H9 (cell line): ENCODE data around the gene NRXN3. TPM values are rescaled to one million over a fixed set of nuclear protein-coding genes. Genes with fewer than 3 reads are reported as not detected.

Experiments used
- DNase-seq: peaks from one replicate; pipeline ENCODE4 v3.0.0-alpha.2; 2017
- H2AFZ ChIP-seq: one replicate; pipeline ENCODE4 v1.6.1; 2013; ENCODE audit warnings: mild to moderate bottlenecking, low read length, control low read depth, moderate library complexity
- H2AK5ac ChIP-seq: 2 replicates; pipeline ENCODE4 v1.6.1; 2013; ENCODE audit warnings: low read length, control low read depth, mixed read lengths; ENCODE audit not compliant: insufficient read length
- H2BK120ac ChIP-seq: one replicate; pipeline ENCODE4 v1.6.1; 2013; ENCODE audit warnings: low read depth, mild to moderate bottlenecking, low read length, control low read depth, inconsistent platforms; ENCODE audit not compliant: poor library complexity, severe bottlenecking
- H2BK12ac ChIP-seq: 2 replicates; pipeline ENCODE4 v1.6.1; 2013; ENCODE audit warnings: low read length, control low read depth, mixed read lengths, low read depth; ENCODE audit not compliant: insufficient read length
- H2BK15ac ChIP-seq: 2 replicates; pipeline ENCODE4 v1.6.1; 2013; ENCODE audit warnings: low read depth, low read length, control low read depth
- H2BK20ac ChIP-seq: one replicate; pipeline ENCODE4 v1.6.1; 2013; ENCODE audit warnings: low read depth, mild to moderate bottlenecking, low read length, control low read depth, inconsistent platforms; ENCODE audit not compliant: poor library complexity, severe bottlenecking
- H2BK5ac ChIP-seq: 2 replicates; pipeline ENCODE4 v1.6.1; 2013; ENCODE audit warnings: low read length, control low read depth, mixed read lengths; ENCODE audit not compliant: insufficient read length
- H3K14ac ChIP-seq: 2 replicates; pipeline ENCODE4 v1.6.1; 2013; ENCODE audit warnings: low read length, control low read depth; ENCODE audit not compliant: insufficient read depth
- H3K18ac ChIP-seq: 2 replicates; pipeline ENCODE4 v1.6.1; 2013; ENCODE audit warnings: low read depth, mild to moderate bottlenecking, mixed read lengths, low read length, control low read depth; ENCODE audit not compliant: insufficient read length
- H3K23ac ChIP-seq: 2 replicates; pipeline ENCODE4 v1.6.1; 2013; ENCODE audit warnings: low read length, control low read depth, mixed read lengths, low read depth; ENCODE audit not compliant: insufficient read length
- H3K23me2 ChIP-seq: 2 replicates; pipeline ENCODE4 v1.6.1; 2013; ENCODE audit warnings: low read depth, mild to moderate bottlenecking, mixed read lengths, low read length, control low read depth; ENCODE audit not compliant: insufficient read length, poor library complexity, severe bottlenecking
- H3K27ac ChIP-seq: 2 replicates; pipeline ENCODE4 v1.5.1; 2013; ENCODE audit warnings: low read length, control low read depth, mixed read lengths, low read depth; ENCODE audit not compliant: insufficient read length
- H3K27me3 ChIP-seq: 2 replicates; pipeline ENCODE4 v1.6.1; 2013; ENCODE audit warnings: low read length, control low read depth, inconsistent platforms; ENCODE audit not compliant: insufficient read depth
- H3K4ac ChIP-seq: 2 replicates; pipeline ENCODE4 v1.6.1; 2013; ENCODE audit warnings: low read depth, mild to moderate bottlenecking, control low read depth, inconsistent platforms, low read length, moderate library complexity
- H3K4me1 ChIP-seq: 2 replicates; pipeline ENCODE4 v1.6.1; 2013; ENCODE audit warnings: low read length, control low read depth, inconsistent platforms; ENCODE audit not compliant: insufficient read depth
- H3K4me2 ChIP-seq: 2 replicates; pipeline ENCODE4 v1.6.1; 2013; ENCODE audit warnings: low read length, control low read depth, mixed read lengths; ENCODE audit not compliant: insufficient read length, insufficient read depth
- H3K56ac ChIP-seq: 2 replicates; pipeline ENCODE4 v1.6.1; 2013; ENCODE audit warnings: low read depth, mild to moderate bottlenecking, mixed read lengths, low read length, control low read depth; ENCODE audit not compliant: insufficient read length
- H3K79me1 ChIP-seq: 2 replicates; pipeline ENCODE4 v1.6.1; 2013; ENCODE audit warnings: low read depth, mild to moderate bottlenecking, moderate library complexity, low read length, control low read depth, inconsistent platforms; ENCODE audit not compliant: insufficient read depth, poor library complexity, severe bottlenecking
- H3K79me2 ChIP-seq: 2 replicates; pipeline ENCODE4 v1.6.1; 2013; ENCODE audit warnings: low read length, control low read depth, inconsistent platforms; ENCODE audit not compliant: insufficient read depth
- H3K9ac ChIP-seq: 2 replicates; pipeline ENCODE4 v1.6.1; 2013; ENCODE audit warnings: low read length, control low read depth, mixed read lengths; ENCODE audit not compliant: insufficient read length; ENCODE audit errors: extremely low read depth
- H3K9me3 ChIP-seq: one replicate; pipeline ENCODE4 v1.6.1; 2013; ENCODE audit warnings: low read depth, low read length, inconsistent platforms; ENCODE audit not compliant: control insufficient read depth
- H3T11ph ChIP-seq: one replicate; pipeline ENCODE4 v1.6.1; 2013; ENCODE audit warnings: mild to moderate bottlenecking, low read length, control low read depth, inconsistent platforms
- H4K20me1 ChIP-seq: one replicate; pipeline ENCODE4 v1.6.1; 2013; ENCODE audit not compliant: control insufficient read depth, insufficient read length, insufficient read depth
- H4K5ac ChIP-seq: 2 replicates; pipeline ENCODE4 v1.6.1; 2013; ENCODE audit warnings: low read depth, mild to moderate bottlenecking, mixed read lengths, low read length, control low read depth; ENCODE audit not compliant: insufficient read length
- H4K8ac ChIP-seq: replicated peaks from 2 replicates; pipeline ENCODE4 v1.6.1; 2013; ENCODE audit warnings: low read length, control low read depth, mixed read lengths, low read depth; ENCODE audit not compliant: insufficient read length
- H4K91ac ChIP-seq: 2 replicates; pipeline ENCODE4 v1.6.1; 2013; ENCODE audit warnings: low read depth, mild to moderate bottlenecking, moderate library complexity, mixed read lengths, low read length, control low read depth; ENCODE audit not compliant: insufficient read length
- H3K27ac Mint-ChIP-seq, 3 experiments: 2 replicates in 2 of 3; 3 replicates in 1 of 3; pipeline ENCODE4 v1.8.0; 2020 to 2021; ENCODE audit warnings: mixed read lengths in 3 of 3, mild to moderate bottlenecking in 1 of 3, moderate library complexity in 1 of 3
- H3K27me3 Mint-ChIP-seq: 2 replicates; pipeline ENCODE4 v1.8.0; 2021; ENCODE audit warnings: low read depth, mild to moderate bottlenecking, moderate library complexity, mixed read lengths
- H3K36me3 Mint-ChIP-seq, 3 experiments: 2 replicates in 2 of 3; 3 replicates in 1 of 3; pipeline ENCODE4 v1.8.0; 2020 to 2021; ENCODE audit warnings: low read depth in 3 of 3, mixed read lengths in 3 of 3; ENCODE audit not compliant: insufficient read depth in 1 of 3
- H3K4me1 Mint-ChIP-seq, 2 experiments: 2 replicates each; pipeline ENCODE4 v1.8.0; 2020; ENCODE audit warnings: mixed read lengths in 2 of 2
- H3K4me3 Mint-ChIP-seq, 2 experiments: 2 replicates in 1 of 2; 3 replicates in 1 of 2; pipeline ENCODE4 v1.8.0; 2020 to 2021; ENCODE audit warnings: mild to moderate bottlenecking in 2 of 2, mixed read lengths in 2 of 2, moderate library complexity in 1 of 2
- H3K9me3 Mint-ChIP-seq, 2 experiments: 2 replicates in 1 of 2; 3 replicates in 1 of 2; pipeline ENCODE4 v1.8.0; 2020; ENCODE audit warnings: mild to moderate bottlenecking in 2 of 2, mixed read lengths in 2 of 2, moderate library complexity in 1 of 2
- WGBS: extraction: QIAGEN DNeasy Blood & Tissue Kit; methylation state at CpG from one replicate; pipeline ENCODE4 v1.1.7; 2013; ENCODE audit warnings: missing lambda C conversion rate, low lambda C conversion rate, mixed read lengths; ENCODE audit not compliant: insufficient read length; ENCODE audit errors: extremely low coverage; 5-methylcytosine and 5-hydroxymethylcytosine counted together
- total RNA-seq: library from RNA; stranded (reverse); gene quantifications from 2 replicates; pipeline ENCODE4 v1.2.1, GENCODE V29; 2021
- TF ChIP-seq, protein P1 (sequence below): fragments of 200-600 bp; sonication (generic); conservative IDR thresholded peaks from 3 replicates; pipeline ENCODE4 v1.8.0; 2021; ENCODE audit warnings: antibody characterized with exemption, mild to moderate bottlenecking

The NRXN3 gene
- total RNA-seq, 1 experiment from 2014 or later: 1.8 TPM

DNA sequence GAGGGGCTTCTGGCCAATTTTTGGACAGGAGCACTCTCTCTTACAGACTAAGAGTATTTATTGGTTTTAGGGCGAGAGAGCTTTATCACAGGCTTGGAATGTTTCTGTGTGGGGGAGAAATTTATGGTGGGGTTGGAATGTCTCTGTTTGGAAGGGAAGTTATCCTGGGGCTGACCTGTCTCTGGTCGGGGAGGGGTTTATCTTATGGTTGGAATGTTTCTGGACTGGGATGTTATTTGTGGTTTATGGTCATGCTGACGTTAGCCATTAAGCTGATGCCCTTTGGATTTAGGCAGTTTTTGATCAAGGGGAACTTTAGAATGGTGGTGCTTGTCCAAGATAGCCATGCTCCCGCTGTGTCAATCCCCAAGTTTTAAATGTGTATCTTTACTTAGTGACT is 1426.4 kb downstream of the NRXN3 start:
- Histone ChIP-seq H2BK120ac (no peak overlapping the region), H3K27ac (no peak overlapping the region), H4K91ac (no peak overlapping the region), H3K18ac (no peak overlapping the region), H2BK12ac (no peak overlapping the region), H2AFZ (no peak overlapping the region), H3K56ac (no peak overlapping the region), H2BK5ac (no peak overlapping the region), H3K27me3 (no peaks in the 10 kb centered on the region), H3K9ac (no peak overlapping the region), H4K20me1 (no peaks in the 10 kb centered on the region), H3K23me2 (no peaks in the 10 kb centered on the region), H3K4me2 (no peak overlapping the region), H4K5ac (no peak overlapping the region), H3K14ac (no peak overlapping the region), H3K4me1 (no peaks in the 10 kb centered on the region), H2BK15ac (no peak overlapping the region), H3K9me3 (no peaks in the 10 kb centered on the region), H4K8ac (no peak overlapping the region), H3T11ph (no peak overlapping the region), H3K79me2 (no peaks in the 10 kb centered on the region), H3K23ac (no peak overlapping the region), H3K4ac (no peak overlapping the region), H2AK5ac (no peak overlapping the region), H3K79me1 (no peaks in the 10 kb centered on the region), H2BK20ac (no peak overlapping the region)
- WGBS: no CpG with 5 or more reads among the region's 4 CpGs
- Mint-ChIP-seq H3K27ac (peak overlapping the region in 1 of 3 experiments; percentile 92; a peak in 2 of 7 replicates), H3K36me3 (peaks cover 6 to 11% (median 10%) of the 10 kb centered on the region in 3 experiments; a peak in 6 of 7 replicates), H3K9me3 (peaks cover 4 to 12% of the 10 kb centered on the region in 2 experiments; a peak in 4 of 5 replicates), H3K27me3 (no peaks in the 10 kb centered on the region), H3K4me3 (no peak overlapping the region), H3K4me1 (peaks cover 4 to 5% of the 10 kb centered on the region in 2 experiments; a peak in 3 of 4 replicates)
- DNase-seq: no peak
- TF ChIP-seq, protein P1, sequence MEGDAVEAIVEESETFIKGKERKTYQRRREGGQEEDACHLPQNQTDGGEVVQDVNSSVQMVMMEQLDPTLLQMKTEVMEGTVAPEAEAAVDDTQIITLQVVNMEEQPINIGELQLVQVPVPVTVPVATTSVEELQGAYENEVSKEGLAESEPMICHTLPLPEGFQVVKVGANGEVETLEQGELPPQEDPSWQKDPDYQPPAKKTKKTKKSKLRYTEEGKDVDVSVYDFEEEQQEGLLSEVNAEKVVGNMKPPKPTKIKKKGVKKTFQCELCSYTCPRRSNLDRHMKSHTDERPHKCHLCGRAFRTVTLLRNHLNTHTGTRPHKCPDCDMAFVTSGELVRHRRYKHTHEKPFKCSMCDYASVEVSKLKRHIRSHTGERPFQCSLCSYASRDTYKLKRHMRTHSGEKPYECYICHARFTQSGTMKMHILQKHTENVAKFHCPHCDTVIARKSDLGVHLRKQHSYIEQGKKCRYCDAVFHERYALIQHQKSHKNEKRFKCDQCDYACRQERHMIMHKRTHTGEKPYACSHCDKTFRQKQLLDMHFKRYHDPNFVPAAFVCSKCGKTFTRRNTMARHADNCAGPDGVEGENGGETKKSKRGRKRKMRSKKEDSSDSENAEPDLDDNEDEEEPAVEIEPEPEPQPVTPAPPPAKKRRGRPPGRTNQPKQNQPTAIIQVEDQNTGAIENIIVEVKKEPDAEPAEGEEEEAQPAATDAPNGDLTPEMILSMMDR: no peak
